Jurkat, Clone E6-1 (cell line): Measurements from ENCODE around the gene SIAH1. TPM values are rescaled to one million over a fixed set of nuclear protein-coding genes. Genes with fewer than 3 reads are reported as not detected.
"Not testable (repeated sequence)": the region's sequence is repeated elsewhere in the genome, so short reads cannot be mapped to it uniquely, and the experiment has no call there.

Source experiments
- DNase-seq: peaks from one replicate; pipeline ENCODE4 v3.0.0-alpha.2; 2011; ENCODE audit warnings: low read depth, low spot score
- H3K4me3 ChIP-seq: 2 replicates; pipeline ENCODE4 v1.5.1; 2011; ENCODE audit warnings: mild to moderate bottlenecking, low read length, control low read depth, moderate library complexity
- polyA plus RNA-seq: library from polyadenylated mRNA; unstranded; fragments of >200 nt; gene quantifications from one replicate; pipeline ENCODE4 v1.2.1, GENCODE V29; 2012; ENCODE audit warnings: missing spikeins; ENCODE audit not compliant: insufficient read length, insufficient read depth

The SIAH1 gene
- 10.4 TPM for polyA plus RNA-seq

DNA sequence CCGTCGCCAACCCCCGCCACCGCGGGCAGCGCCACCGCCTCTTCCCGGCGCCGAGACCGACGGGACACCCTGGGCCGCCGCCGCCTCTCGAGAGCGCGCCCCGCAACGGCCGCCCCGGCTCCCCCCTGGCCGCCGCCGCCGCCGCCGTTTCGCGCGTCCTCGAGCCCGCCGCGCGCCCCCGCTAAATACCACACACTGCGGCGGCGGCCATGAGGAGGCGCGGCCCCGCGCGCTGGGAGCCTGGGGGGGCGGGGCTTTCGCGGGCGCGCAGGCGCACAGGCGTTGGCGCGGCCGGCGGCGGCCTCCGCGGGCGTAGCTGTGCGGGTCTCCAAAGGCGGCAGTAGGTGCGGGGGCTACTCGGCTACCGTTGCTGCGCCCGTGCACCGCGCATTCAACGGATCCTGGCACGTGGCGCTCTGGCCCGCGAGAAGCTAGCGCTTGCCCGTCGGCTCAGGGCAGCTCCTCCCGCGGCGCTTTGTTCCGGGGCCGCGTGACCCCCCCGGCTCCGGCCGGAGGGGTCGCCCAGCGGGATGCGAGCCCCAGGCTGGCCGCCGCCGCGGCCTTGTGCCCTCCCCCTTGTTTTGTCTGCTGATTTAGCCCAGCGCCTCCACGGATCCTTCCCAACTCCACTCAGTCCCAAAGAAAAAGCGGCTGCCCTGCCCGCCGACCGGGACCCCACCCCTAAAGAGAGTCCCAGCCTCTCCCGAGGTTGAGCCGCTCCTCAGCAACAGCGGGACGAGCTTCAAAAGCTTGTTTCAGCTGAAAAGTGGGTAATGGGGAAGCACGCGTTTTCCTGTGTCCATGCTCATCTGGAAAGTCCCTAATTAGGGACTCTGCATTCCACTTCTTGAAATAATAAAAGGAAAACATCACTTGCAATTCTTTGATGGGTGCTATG lies at the start of gene SIAH1:
SIAH1 (minus strand) TSS at position 161 of the 898 bp plus-strand sequence. CDS start 22,985 bp downstream, outside the sequence.
- peak; percentile 46 for DNase-seq
- peak within 1 kb of the TSS; percentile 87 for H3K4me3 ChIP-seq

DNA sequence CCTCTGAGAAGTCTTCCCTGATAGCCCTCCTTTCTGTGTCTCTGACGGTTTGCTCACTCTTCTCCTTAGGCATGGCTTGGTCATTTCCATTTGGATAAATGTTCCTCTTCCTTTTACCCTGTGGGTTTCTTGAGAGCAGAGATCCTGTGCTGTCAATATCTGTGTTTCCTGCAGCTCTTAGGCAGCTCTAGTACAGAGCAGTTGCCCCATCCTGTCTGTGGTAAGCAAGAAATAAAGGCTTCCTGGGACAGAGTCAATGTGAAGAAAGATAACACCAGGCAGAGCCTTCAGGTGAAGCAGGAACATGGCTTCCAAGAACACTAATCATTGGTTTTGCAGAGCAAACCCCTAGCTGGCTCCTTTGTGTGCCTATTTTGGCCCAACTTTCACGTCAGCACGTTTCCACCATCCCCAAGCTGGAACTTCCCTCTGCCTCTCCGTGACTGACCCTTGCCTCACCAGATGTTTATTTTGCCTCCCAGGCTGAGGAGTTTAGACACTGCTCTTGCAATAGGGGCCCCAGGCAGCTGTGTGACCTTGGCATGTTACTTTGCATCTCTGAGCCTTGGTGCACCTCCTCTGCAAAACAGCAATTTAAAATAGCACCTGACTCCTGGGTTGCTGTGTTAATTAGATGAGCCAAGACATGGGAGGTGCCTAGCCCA lies 49.6 kb upstream of the SIAH1 start:
- DNase-seq = peak; percentile 37
- H3K4me3 ChIP-seq = no peak overlapping the region

DNA sequence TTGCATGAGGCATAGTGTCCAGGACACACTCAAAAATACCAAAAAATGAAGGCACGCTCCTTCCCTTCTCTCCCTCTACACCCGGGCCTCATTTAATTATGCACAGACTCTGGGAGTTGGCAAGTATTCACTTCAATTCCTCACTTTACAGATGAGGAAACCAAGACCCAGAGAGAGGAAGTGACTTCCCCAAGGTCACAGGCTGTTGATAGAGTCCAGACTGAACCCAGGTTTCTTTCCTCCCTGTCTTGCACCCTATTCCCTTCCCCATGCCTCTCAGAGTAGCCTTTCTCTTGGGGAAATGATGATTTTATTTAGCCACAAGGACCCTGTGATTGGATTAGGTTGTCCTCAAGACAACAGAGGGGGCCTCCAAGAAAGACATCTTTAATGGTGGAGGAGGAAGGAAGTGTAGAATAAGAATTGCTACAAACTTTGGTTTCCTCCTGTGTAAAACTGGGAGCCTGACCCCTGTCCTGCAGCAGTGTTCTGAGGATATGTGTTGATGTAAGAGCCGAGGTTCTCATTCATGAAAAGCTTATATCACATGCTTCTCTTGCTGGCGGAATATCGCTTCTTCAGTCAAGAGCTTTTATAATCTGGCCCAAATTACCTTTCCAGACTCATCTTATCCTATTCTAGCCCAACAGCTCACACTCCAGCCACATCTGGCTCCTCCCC lies 48.8 kb upstream of the SIAH1 start:
- no peak for DNase-seq
- H3K4me3 ChIP-seq = no peak overlapping the region

GRCh38 chr16:48433116-48433849 lies 48.1 kb upstream of the SIAH1 start:
- no peak overlapping the region for H3K4me3 ChIP-seq
- no peak for DNase-seq

- H3K4me3 ChIP-seq = no peak overlapping the region
- no peak for DNase-seq
Observed at GRCh38 chr16:48432136-48432535, 46.9 kb upstream of the SIAH1 start.

DNA sequence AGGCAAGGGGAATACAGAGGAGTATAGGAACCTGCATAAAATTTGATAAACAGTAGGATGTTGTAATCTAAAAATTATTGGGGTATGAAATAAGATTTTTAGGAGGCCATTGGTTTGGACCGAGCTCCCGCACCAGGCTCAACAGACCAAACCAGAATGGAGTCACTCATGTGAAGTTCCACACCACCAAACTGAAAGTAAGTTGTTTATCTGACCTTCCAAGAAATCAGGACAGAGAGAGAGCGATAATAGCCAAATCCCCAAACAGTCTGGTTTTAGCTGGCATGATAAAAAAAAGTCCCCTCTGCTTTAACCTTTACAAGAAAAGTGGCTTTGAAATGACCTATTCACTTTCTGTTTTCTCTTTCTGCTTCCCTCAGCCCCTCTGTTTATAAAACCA lies 45.7 kb upstream of the SIAH1 start:
- DNase-seq = no peak
- no peak overlapping the region for H3K4me3 ChIP-seq

GRCh38 chr16:48426244-48427141 lies 41.3 kb upstream of the SIAH1 start:
- H3K4me3 ChIP-seq = no peak overlapping the region
- DNase-seq = no peak

GRCh38 chr16:48422537-48422936 lies 37.3 kb upstream of the SIAH1 start:
- DNase-seq = no peak

GRCh38 chr16:48421741-48422140 lies 36.5 kb upstream of the SIAH1 start:
- no peak overlapping the region for H3K4me3 ChIP-seq

More at GRCh38 chr16:48422537-48422936, 37.3 kb upstream of the SIAH1 start:
- H3K4me3 ChIP-seq = no peak overlapping the region

DNA sequence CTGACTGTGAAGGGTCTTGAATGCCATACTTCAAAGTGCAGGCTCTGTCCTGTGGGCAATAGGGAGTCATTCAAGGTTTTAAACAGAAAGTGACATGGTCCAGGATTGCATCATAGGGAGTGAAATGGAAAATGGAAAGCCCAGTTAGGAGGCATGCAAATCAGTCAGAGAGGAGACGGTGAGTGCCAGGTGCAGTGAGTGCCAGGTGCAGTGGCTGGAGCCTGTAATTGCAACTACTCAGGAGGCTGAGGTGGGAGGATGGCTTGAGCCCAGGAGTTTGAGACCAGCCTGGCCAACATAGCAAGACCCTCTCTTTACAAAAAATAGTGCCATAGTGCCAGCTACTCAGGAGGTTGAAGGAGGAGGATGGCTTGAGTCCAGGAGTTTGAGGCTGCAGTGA lies 35.2 kb upstream of the SIAH1 start:
- no peak overlapping the region for H3K4me3 ChIP-seq
- DNase-seq = no peak

More at GRCh38 chr16:48421741-48422140, 36.5 kb upstream of the SIAH1 start:
- DNase-seq = no peak

GRCh38 chr16:48416617-48417016 lies 31.4 kb upstream of the SIAH1 start:
- DNase-seq, H3K4me3 ChIP-seq: not testable (repeated sequence)

DNA sequence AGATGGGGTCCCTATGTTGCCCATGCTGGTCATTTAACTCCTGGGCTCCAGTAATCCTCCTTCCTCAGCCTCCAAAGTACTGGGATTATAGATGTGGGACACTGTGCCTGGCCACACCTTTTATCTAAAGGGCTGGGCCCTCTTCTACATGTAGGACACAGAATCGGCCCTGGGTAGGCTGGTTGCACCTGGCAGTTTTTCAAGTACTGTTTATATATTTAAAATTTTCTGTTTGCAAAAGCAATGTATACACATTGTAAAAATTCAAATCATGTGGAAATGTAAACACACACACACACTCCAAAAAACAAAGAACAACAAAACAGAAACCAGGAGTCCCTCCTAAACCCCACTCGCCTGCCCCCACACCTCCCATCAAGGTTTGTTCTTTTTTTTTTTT lies 28.1 kb upstream of the SIAH1 start:
- H3K4me3 ChIP-seq = no peak overlapping the region
- no peak for DNase-seq

DNA sequence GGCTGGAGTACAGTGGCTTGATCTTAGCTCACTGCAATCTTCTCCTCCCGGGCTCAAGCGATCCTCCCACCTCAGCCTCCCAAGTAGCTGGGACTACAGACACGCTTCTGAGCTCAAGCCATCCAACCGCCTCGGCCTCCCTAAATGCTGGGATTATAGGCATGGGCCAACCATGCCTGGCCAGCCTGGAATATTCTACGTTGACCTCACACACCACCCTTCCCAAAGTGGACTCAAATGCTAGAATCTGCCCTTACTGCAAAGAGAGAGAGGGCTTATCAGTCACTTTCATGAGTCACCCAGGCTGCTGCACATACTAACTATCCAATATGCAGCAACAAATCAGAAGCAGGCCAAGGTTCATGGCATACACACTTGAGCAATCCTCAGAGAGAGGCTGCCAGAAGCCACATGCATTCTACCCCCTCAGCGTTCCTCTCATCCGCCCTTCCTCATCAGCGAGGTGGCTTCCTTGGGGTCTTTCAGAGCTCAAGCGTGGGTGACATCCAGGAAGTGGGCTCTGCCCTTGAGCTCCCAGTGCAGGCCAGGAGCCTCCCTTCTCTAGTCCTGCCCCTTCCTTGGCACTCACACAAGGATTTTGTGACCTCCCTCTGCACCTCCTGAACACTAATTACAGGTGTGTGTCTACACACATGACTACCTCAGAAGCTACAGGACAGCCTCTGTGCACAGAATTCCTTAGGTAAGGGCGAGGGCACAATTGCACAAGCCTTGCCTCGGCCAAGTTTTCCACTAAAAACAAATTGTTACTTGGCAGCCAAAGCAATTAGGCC lies 24.8 kb upstream of the SIAH1 start:
- no peak overlapping the region for H3K4me3 ChIP-seq
- DNase-seq = no peak

DNA sequence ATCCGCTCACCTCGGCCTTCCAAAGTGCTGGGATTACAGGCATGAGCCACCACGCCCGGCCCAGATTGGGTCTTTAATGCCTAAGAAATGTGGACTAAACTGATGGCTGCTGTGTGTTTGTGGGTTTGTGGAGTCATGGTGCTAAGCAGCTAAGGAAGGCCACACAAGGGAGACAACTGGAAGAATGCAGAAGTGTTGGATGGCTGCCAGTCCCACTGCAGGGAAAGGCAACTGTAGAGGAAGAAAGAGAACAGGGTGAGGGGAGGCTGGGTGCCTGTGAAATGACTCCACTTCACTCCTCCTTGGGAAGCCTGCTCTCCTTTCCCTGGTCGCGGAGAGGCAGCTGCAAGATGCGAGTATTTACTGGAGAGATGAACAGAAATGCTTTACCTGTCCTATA lies 23.5 kb upstream of the SIAH1 start:
- H3K4me3 ChIP-seq = no peak overlapping the region
- DNase-seq = no peak

- no peak overlapping the region for H3K4me3 ChIP-seq
- DNase-seq = no peak
Observed at GRCh38 chr16:48405907-48406306, 20.7 kb upstream of the SIAH1 start.

- no peak for DNase-seq
- no peak overlapping the region for H3K4me3 ChIP-seq
Observed at GRCh38 chr16:48405153-48405552, 19.9 kb upstream of the SIAH1 start.

- H3K4me3 ChIP-seq, DNase-seq: not testable (repeated sequence)
Observed at GRCh38 chr16:48402547-48402946, 17.3 kb upstream of the SIAH1 start.
